Measurements from ENCODE around the gene MSMB. TPM values are rescaled to one million over a fixed set of nuclear protein-coding genes. Genes with fewer than 3 reads are reported as not detected.

Gene MSMB
- total RNA-seq, 2 donors from 2014 or later, result 1,381 to 2,749 TPM

GRCh38 chr10:46080886-46081285 lies 34.8 kb upstream of the MSMB start:
- no peaks in the 10 kb centered on the region for H3K4me1 ChIP-seq (replicated peaks)
- peak overlapping the region in 1 of 2 donors; percentile 83 for H3K27ac ChIP-seq
- intact Hi-C loops (cut with DNase I), result no loop called here
- no peak for DNase-seq (ENCODE audit: low spot score)
- TF ChIP-seq POLR2A (IDR thresholded peaks at IDR 0.05), result no peak
- peak; percentile 56 for TF ChIP-seq POLR2AphosphoS5 (IDR thresholded peaks at IDR 0.05)
- no peaks in the 10 kb centered on the region for H3K9me3 ChIP-seq
- no peak overlapping the region for H3K4me3 ChIP-seq
- H3K27me3 ChIP-seq (replicated peaks; ENCODE audit: insufficient read depth), result no peaks in the 10 kb centered on the region
- H3K36me3 ChIP-seq, result no peaks in the 10 kb centered on the region
- 50% methylated on average over 2 of the region's 2 CpGs for WGBS

DNA sequence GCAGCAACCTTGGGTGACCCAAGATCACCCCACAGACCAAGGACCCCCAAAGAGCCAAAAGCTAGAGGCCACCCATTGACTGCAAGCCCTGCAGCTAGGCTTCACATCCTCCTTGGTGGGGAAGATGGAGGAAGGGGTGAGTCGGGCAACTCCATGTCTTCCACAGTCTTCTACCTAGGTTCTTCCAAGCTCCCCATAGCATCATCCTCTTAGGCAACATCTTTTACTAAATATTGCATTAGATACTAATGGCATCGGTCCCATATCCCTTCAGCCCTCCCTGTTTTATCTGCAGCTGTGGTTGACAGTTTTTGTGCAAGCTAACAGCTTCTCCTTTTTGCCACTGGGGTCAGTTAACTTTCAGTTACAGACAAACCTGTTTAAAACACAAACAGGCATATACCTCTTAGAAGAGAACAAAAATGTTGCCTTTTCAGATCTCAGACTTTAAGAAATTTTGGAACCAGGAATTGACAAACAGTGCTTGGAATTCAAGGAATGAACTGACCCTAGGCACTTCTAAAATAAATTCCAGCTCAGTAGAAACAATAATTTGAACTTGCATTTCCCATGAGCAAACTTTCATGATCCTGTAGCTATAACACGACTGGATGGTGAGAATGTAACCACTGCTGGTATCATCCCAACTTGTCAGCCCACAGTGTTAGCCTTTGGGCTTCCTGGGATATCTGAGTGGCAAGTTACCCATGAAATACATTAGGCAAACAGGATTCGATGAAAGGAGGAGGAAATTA lies 33.9 kb upstream of the MSMB start:
- Histone ChIP-seq H3K4me1 (replicated peaks) (no peaks in the 10 kb centered on the region), H3K9me3 (no peaks in the 10 kb centered on the region), H3K27me3 (replicated peaks; ENCODE audit: insufficient read depth) (no peaks in the 10 kb centered on the region), H3K4me3 (no peak overlapping the region), H3K27ac (peak overlapping the region; percentile 26 to 83), H3K36me3 (no peaks in the 10 kb centered on the region)
- WGBS, result 70% methylated on average over 4 of the region's 4 CpGs
- TF ChIP-seq POLR2A (IDR thresholded peaks at IDR 0.05), result no peak
- no peak for TF ChIP-seq POLR2AphosphoS5 (IDR thresholded peaks at IDR 0.05)
- TF ChIP-seq, protein P1, sequence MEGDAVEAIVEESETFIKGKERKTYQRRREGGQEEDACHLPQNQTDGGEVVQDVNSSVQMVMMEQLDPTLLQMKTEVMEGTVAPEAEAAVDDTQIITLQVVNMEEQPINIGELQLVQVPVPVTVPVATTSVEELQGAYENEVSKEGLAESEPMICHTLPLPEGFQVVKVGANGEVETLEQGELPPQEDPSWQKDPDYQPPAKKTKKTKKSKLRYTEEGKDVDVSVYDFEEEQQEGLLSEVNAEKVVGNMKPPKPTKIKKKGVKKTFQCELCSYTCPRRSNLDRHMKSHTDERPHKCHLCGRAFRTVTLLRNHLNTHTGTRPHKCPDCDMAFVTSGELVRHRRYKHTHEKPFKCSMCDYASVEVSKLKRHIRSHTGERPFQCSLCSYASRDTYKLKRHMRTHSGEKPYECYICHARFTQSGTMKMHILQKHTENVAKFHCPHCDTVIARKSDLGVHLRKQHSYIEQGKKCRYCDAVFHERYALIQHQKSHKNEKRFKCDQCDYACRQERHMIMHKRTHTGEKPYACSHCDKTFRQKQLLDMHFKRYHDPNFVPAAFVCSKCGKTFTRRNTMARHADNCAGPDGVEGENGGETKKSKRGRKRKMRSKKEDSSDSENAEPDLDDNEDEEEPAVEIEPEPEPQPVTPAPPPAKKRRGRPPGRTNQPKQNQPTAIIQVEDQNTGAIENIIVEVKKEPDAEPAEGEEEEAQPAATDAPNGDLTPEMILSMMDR (IDR thresholded peaks at IDR 0.05), result no peak
- DNase-seq (ENCODE audit: low spot score), result no peak
- intact Hi-C loops (cut with DNase I), result no loop called here

GRCh38 chr10:46077731-46078413 lies 31.8 kb upstream of the MSMB start:
- no peaks in the 10 kb centered on the region for H3K9me3 ChIP-seq
- no peak overlapping the region for H3K4me3 ChIP-seq
- H3K4me1 ChIP-seq (replicated peaks), result no peaks in the 10 kb centered on the region
- H3K27me3 ChIP-seq (replicated peaks; ENCODE audit: insufficient read depth), result no peaks in the 10 kb centered on the region
- WGBS, result 75% methylated on average over 5 of the region's 5 CpGs
- H3K36me3 ChIP-seq, result no peaks in the 10 kb centered on the region
- intact Hi-C loops (cut with DNase I), result no loop called here
- DNase-seq (ENCODE audit: low spot score), result no peak
- TF ChIP-seq POLR2A (IDR thresholded peaks at IDR 0.05) (no peak), POLR2AphosphoS5 (IDR thresholded peaks at IDR 0.05) (no peak)
- TF ChIP-seq, protein P1 (IDR thresholded peaks at IDR 0.05), result no peak
- peak overlapping the region; percentile 26 to 83 for H3K27ac ChIP-seq

DNA sequence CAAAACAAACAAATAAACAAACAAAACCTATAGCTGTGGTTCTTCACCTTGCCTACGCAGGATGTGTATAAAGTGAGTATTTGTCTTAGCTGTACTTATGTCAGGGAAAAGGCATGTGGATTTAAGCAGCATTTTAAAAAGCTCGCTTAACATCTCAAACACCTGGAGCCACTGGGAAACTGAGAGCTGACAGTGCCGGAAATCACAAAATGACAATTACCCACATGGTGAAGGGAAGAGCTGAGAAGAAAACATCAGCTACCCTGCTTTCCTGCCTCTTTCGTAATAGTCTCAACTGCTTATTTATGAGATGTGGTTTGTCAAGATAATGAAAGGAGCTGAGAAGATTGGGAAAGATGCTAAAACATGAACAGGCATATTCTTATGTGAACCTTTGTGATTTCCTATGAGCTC lies 31.1 kb upstream of the MSMB start:
- Histone ChIP-seq H3K4me3 (no peak overlapping the region), H3K36me3 (no peaks in the 10 kb centered on the region), H3K27ac (peak overlapping the region; percentile 73 to 83), H3K9me3 (no peaks in the 10 kb centered on the region), H3K27me3 (replicated peaks; ENCODE audit: insufficient read depth) (no peaks in the 10 kb centered on the region), H3K4me1 (replicated peaks) (no peaks in the 10 kb centered on the region)
- no peak for DNase-seq (ENCODE audit: low spot score)
- 57% methylated on average over 4 of the region's 4 CpGs for WGBS
- TF ChIP-seq POLR2A (IDR thresholded peaks at IDR 0.05) (no peak), POLR2AphosphoS5 (IDR thresholded peaks at IDR 0.05) (no peak)
- TF ChIP-seq, protein P1 (IDR thresholded peaks at IDR 0.05), result no peak
- intact Hi-C loops (cut with DNase I), result no loop called here

DNA sequence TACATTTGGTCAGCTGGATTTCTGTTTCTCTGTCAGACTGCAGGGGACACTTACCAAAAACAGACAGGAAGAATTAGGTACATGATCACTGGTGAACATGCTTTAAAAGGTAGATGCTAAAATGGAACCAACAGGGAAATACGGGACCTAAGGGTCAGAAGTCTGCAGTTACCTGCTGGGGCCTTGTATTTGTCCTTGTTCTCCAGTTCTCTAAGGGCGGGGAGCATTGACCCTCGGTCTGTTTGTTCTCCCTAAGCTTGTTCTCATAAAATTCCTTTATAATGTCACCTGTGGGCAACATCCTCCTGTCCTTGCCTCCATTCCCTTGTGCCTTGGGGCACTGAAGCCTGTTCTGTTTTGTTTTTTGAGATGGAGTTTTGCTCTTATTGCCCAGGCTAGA lies 29.8 kb upstream of the MSMB start:
- peak; percentile 76 for TF ChIP-seq POLR2AphosphoS5 (IDR thresholded peaks at IDR 0.05)
- TF ChIP-seq, protein P1 (IDR thresholded peaks at IDR 0.05), result no peak
- Histone ChIP-seq H3K27me3 (replicated peaks; ENCODE audit: insufficient read depth) (no peaks in the 10 kb centered on the region), H3K4me3 (no peak overlapping the region), H3K36me3 (no peaks in the 10 kb centered on the region), H3K27ac (peak overlapping the region; percentile 73 to 83), H3K9me3 (no peaks in the 10 kb centered on the region), H3K4me1 (replicated peaks) (no peaks in the 10 kb centered on the region)
- intact Hi-C loops (cut with DNase I), result no loop called here
- peak; percentile 55 for DNase-seq (ENCODE audit: low spot score)
- 51% methylated on average over 3 of the region's 3 CpGs for WGBS
